A673 (cell line): ENCODE data around the gene VEGFB. TPM values are rescaled to one million over a fixed set of nuclear protein-coding genes. Genes with fewer than 3 reads are reported as not detected.

Source experiments
- BruUV-seq: library from RNA; stranded (reverse); fragments of 400-500 nt; replicated peaks from 2 replicates; lab custom pipeline; 2021; lab: Mats Ljungman, UMichigan
- CTCF ChIA-PET: fragments of 300-600 bp; sonication (Branson Sonifier 250); formaldehyde crosslinking; loops from one replicate; lab custom pipeline; 2022; ENCODE audit warnings: antibody characterized with exemption; lab: Charles Lee
- POLR2A ChIA-PET: fragments of 300-600 bp; sonication (Branson Sonifier 250); formaldehyde crosslinking; loops from one replicate; lab custom pipeline; 2022; ENCODE audit warnings: antibody characterized with exemption; ENCODE audit not compliant: low non-redundant PET; lab: Charles Lee
- DNase-seq: peaks from one replicate; pipeline ENCODE4 v3.0.0-alpha.2; 2015; ENCODE audit warnings: low spot score
- H3K27ac ChIP-seq: fragments of 200-600 bp; sonication (generic); 2 replicates; pipeline ENCODE4 v1.5.1; 2016; ENCODE audit warnings: mixed run types, low read depth, mild to moderate bottlenecking, mixed read lengths, antibody characterized with exemption, low read length; ENCODE audit not compliant: poor library complexity, severe bottlenecking
- H3K27me3 ChIP-seq: fragments of 200-600 bp; sonication (generic); replicated peaks from 2 replicates; pipeline ENCODE4 v1.6.1; 2017; ENCODE audit warnings: mixed run types, low read depth, mild to moderate bottlenecking, mixed read lengths, antibody characterized with exemption, low read length; ENCODE audit not compliant: insufficient read depth, poor library complexity
- H3K36me3 ChIP-seq: fragments of 200-600 bp; sonication (generic); 2 replicates; pipeline ENCODE4 v1.6.1; 2016; ENCODE audit warnings: mixed run types, mild to moderate bottlenecking, mixed read lengths, antibody characterized with exemption, low read length; ENCODE audit not compliant: insufficient read depth, poor library complexity, severe bottlenecking
- H3K4me1 ChIP-seq: fragments of 200-600 bp; sonication (generic); 2 replicates; pipeline ENCODE4 v1.6.1; 2017; ENCODE audit warnings: mixed run types, mild to moderate bottlenecking, mixed read lengths, antibody characterized with exemption, low read length; ENCODE audit not compliant: insufficient read depth, poor library complexity, severe bottlenecking
- H3K4me3 ChIP-seq: fragments of 200-600 bp; sonication (generic); 2 replicates; pipeline ENCODE4 v1.5.1; 2016; ENCODE audit warnings: low read depth, mixed run types, mild to moderate bottlenecking, mixed read lengths, low read length; ENCODE audit not compliant: poor library complexity, severe bottlenecking
- H3K9me3 ChIP-seq: fragments of 200-600 bp; sonication (generic); 2 replicates; pipeline ENCODE4 v1.6.1; 2016; ENCODE audit warnings: mixed run types, low read depth, mild to moderate bottlenecking, mixed read lengths, antibody characterized with exemption, low read length; ENCODE audit not compliant: poor library complexity, severe bottlenecking
- EZH2 ChIP-seq: fragments of 200-600 bp; sonication (generic); IDR thresholded peaks from 2 replicates; pipeline ENCODE4 v1.6.1; 2017; ENCODE audit warnings: borderline replicate concordance, low read depth, mild to moderate bottlenecking, mixed read lengths, antibody characterized with exemption, low read length; ENCODE audit not compliant: poor library complexity, severe bottlenecking
- intact Hi-C: fragments of 100-400 bp; cut with micrococcal nuclease; formaldehyde crosslinking; loops from one replicate; pipeline ENCODE4 v1.10.0; 2022; ENCODE audit not compliant: unreplicated experiment
- total RNA-seq: library from RNA; stranded (reverse); gene quantifications from 2 replicates; pipeline ENCODE4 v1.2.3, GENCODE V29; 2021
- TF ChIP-seq, protein P1 (sequence below): fragments of 300-800, 200-600 bp; sonication (generic); conservative IDR thresholded peaks from 2 replicates; pipeline ENCODE4 v1.5.1; 2017; ENCODE audit warnings: low read depth, mild to moderate bottlenecking, antibody characterized with exemption, low read length, moderate library complexity, mixed read lengths

VEGFB gene
- total RNA-seq, 1 experiment from 2014 or later: 93.3 TPM

DNA sequence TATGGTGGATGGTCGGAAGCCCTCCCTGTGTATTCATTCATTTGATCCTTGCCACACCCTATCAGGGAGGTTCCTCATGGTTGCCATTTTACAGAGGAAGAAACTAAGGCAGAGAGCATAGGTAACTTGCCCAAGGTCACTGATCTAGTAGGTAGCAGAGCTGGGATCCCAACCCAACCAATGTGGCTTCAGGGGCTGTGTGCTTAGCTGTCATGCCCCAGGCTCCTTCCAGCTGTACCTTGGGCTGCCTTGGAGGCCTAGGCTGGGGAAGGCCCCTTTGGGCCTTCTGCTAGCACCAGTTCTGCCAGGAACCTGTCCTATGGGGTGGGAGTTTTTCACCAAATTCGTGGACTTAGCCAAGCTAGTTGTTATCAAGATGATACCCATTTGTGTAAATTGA lies 41.5 kb downstream of the VEGFB start:
- Histone ChIP-seq H3K4me1 (peaks cover 6% of the 10 kb centered on the region), H3K36me3 (peaks cover 10% of the 10 kb centered on the region), H3K9me3 (no peaks in the 10 kb centered on the region), H3K27me3 (no peaks in the 10 kb centered on the region), H3K4me3 (no peak overlapping the region), H3K27ac (no peak overlapping the region)
- TF ChIP-seq, protein P1, sequence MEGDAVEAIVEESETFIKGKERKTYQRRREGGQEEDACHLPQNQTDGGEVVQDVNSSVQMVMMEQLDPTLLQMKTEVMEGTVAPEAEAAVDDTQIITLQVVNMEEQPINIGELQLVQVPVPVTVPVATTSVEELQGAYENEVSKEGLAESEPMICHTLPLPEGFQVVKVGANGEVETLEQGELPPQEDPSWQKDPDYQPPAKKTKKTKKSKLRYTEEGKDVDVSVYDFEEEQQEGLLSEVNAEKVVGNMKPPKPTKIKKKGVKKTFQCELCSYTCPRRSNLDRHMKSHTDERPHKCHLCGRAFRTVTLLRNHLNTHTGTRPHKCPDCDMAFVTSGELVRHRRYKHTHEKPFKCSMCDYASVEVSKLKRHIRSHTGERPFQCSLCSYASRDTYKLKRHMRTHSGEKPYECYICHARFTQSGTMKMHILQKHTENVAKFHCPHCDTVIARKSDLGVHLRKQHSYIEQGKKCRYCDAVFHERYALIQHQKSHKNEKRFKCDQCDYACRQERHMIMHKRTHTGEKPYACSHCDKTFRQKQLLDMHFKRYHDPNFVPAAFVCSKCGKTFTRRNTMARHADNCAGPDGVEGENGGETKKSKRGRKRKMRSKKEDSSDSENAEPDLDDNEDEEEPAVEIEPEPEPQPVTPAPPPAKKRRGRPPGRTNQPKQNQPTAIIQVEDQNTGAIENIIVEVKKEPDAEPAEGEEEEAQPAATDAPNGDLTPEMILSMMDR: no peak
- TF ChIP-seq EZH2: no peak
- DNase-seq: no peak
- intact Hi-C loops: no loop called here
- CTCF ChIA-PET: no interaction called here
- no TSS peak for BruUV-seq
- POLR2A ChIA-PET: no interaction called here

DNA sequence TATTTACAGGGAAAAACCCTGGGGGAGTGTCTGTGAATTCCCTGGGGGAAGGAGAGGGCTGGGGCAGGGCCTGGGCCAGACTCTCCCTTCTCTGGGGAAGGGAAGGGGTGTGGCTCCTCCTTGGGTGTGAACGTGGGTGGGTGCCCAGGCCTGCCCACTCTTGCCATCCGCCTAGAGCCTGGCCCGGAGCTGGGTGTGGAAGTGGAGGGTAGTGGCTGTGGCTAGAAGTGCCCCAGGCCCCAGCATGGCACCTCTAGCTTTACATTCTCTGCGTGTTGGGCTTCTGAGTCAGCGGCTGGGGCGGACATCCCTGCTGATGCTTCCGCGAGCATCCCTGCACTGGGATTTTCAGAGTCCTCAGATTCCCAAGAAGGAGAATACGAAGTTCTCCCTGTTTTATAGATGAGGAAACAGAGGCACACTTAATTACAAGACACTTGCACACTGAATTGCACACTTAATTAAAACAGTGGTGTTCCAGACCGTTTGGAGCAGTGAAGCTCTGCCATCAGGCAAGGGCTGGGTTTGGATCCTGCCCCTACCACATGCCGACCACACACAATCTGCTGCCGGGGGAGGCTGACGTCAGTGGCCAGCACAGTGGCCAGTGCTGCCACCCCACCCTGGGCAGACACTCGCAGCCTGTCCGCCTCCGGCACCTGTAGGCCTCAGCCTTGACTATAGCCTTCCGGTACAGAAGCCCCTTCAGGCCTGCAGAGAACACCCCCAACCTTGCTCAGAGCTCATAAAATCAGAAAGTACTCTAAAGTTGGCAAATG lies 42.5 kb downstream of the VEGFB start:
- H3K36me3 ChIP-seq: peaks cover 10% of the 10 kb centered on the region
- TF ChIP-seq EZH2: no peak
- TF ChIP-seq, protein P1: no peak
- peaks cover 3% of the 10 kb centered on the region for H3K4me1 ChIP-seq
- no peak overlapping the region for H3K4me3 ChIP-seq
- CTCF ChIA-PET: no interaction called here
- no peak for DNase-seq
- POLR2A ChIA-PET: no interaction called here
- no peaks in the 10 kb centered on the region for H3K27me3 ChIP-seq
- H3K9me3 ChIP-seq: no peaks in the 10 kb centered on the region
- BruUV-seq: no TSS peak
- H3K27ac ChIP-seq: no peak overlapping the region
- intact Hi-C loops: no loop called here

DNA sequence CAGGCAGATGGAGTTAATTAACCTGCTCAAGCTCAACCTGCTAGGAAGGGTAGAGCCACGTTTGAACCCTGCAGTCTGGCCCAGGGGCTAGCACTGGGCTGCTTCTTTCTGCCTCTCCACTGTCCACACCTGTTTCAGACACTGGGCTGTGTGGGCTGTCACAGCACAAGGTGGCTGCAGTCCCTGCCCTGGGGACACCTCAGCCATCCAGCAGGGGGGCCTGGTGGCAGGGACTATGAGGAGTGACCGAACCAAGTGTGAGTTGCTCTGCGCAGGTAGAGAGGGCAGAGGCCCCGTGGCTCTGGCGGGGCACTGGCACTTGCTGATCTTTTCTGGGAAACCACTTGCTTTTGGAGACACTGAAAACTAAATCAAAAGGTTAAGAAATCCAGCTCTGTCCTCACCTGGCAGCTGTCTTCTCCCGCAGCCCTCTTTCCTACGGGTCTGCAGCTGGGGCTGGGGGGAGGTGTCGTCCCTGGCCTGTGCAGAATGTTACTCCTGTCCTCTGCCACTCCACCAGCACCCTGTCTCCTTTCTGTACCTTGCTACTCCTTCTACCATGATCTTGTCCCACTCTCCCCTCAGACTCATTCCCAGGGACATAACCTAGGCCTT lies 44.3 kb downstream of the VEGFB start:
- no peak for DNase-seq
- ChIA-PET CTCF (interaction anchor here (0.7 kb wide), 2 partner anchors 77 to 1501 kb away, joined by 3 to 12 read pairs; no protein-coding TSS in a partner anchor), POLR2A (no interaction called here)
- Histone ChIP-seq H3K9me3 (no peaks in the 10 kb centered on the region), H3K36me3 (peaks cover 16% of the 10 kb centered on the region), H3K27ac (no peak overlapping the region), H3K4me3 (no peak overlapping the region), H3K4me1 (no peaks in the 10 kb centered on the region), H3K27me3 (no peaks in the 10 kb centered on the region)
- TF ChIP-seq EZH2: no peak
- TF ChIP-seq, protein P1: no peak
- no TSS peak for BruUV-seq
- intact Hi-C loops: no loop called here
